Measurements from ENCODE around the gene ATP2B2. TPM values are rescaled to one million over a fixed set of nuclear protein-coding genes. Genes with fewer than 3 reads are reported as not detected.

The ATP2B2 gene
- total RNA-seq, 1 donor from 2014 or later, result 0.06 TPM

GRCh38 chr3:10483686-10484345, 21.6 kb downstream of the ATP2B2 start:
- H3K27me3 ChIP-seq, result no peaks in the 10 kb centered on the region
- H3K4me1 ChIP-seq, result no peaks in the 10 kb centered on the region
- no peak overlapping the region for H3K27ac ChIP-seq
- intact Hi-C loops (cut with DNase I), result no loop called here
- H3K9me3 ChIP-seq, result no peaks in the 10 kb centered on the region
- no peak for TF ChIP-seq CTCF (IDR thresholded peaks at IDR 0.05)
- ATAC-seq, result no peak
- no peaks in the 10 kb centered on the region for H3K36me3 ChIP-seq
- no peak overlapping the region for H3K4me3 ChIP-seq
- no peak for DNase-seq

- intact Hi-C loops (cut with DNase I), result no loop called here
Observed at GRCh38 chr3:10483364-10483675, 22.1 kb downstream of the ATP2B2 start.

GRCh38 chr3:10482631-10483363, 22.6 kb downstream of the ATP2B2 start:
- Histone ChIP-seq H3K4me1 (no peaks in the 10 kb centered on the region), H3K27ac (no peak overlapping the region), H3K4me3 (no peak overlapping the region), H3K9me3 (no peaks in the 10 kb centered on the region), H3K27me3 (no peaks in the 10 kb centered on the region), H3K36me3 (no peaks in the 10 kb centered on the region)
- intact Hi-C loops (cut with DNase I), result no loop called here
- no peak for ATAC-seq
- no peak for TF ChIP-seq CTCF (IDR thresholded peaks at IDR 0.05)
- no peak for DNase-seq

More at GRCh38 chr3:10483364-10483675, 22.1 kb downstream of the ATP2B2 start:
- H3K27ac ChIP-seq, result no peak overlapping the region
- ATAC-seq (no peak), DNase-seq (no peak)
- H3K36me3 ChIP-seq, result no peaks in the 10 kb centered on the region
- H3K9me3 ChIP-seq, result no peaks in the 10 kb centered on the region
- TF ChIP-seq CTCF (IDR thresholded peaks at IDR 0.05), result no peak
- H3K4me3 ChIP-seq, result no peak overlapping the region
- no peaks in the 10 kb centered on the region for H3K4me1 ChIP-seq
- H3K27me3 ChIP-seq, result no peaks in the 10 kb centered on the region

- Histone ChIP-seq H3K4me3 (no peak overlapping the region), H3K4me1 (no peaks in the 10 kb centered on the region), H3K27ac (no peak overlapping the region), H3K9me3 (no peaks in the 10 kb centered on the region), H3K27me3 (no peaks in the 10 kb centered on the region), H3K36me3 (no peaks in the 10 kb centered on the region)
- DNase-seq, result no peak
- intact Hi-C loops (cut with DNase I), result no loop called here
- no peak for TF ChIP-seq CTCF (IDR thresholded peaks at IDR 0.05)
- ATAC-seq, result no peak
Observed at GRCh38 chr3:10480871-10481378, 24.5 kb downstream of the ATP2B2 start.

GRCh38 chr3:10479311-10479710, 26.1 kb downstream of the ATP2B2 start:
- DNase-seq, result no peak
- Histone ChIP-seq H3K27ac (no peak overlapping the region), H3K4me1 (no peaks in the 10 kb centered on the region), H3K36me3 (no peaks in the 10 kb centered on the region), H3K27me3 (no peaks in the 10 kb centered on the region), H3K9me3 (no peaks in the 10 kb centered on the region), H3K4me3 (no peak overlapping the region)
- intact Hi-C loops (cut with DNase I), result no loop called here
- TF ChIP-seq CTCF (IDR thresholded peaks at IDR 0.05), result no peak
- ATAC-seq, result no peak

Measured in upper lobe of right lung (tissue), 1 donor.